Measurements from ENCODE around the gene ERFE. TPM values are rescaled to one million over a fixed set of nuclear protein-coding genes. Genes with fewer than 3 reads are reported as not detected.

Gene ERFE
- total RNA-seq, 2 donors from 2014 or later = 7.7 TPM; not detected in 1

- TF ChIP-seq POLR2AphosphoS5 (IDR thresholded peaks at IDR 0.05) = no peak
- TF ChIP-seq CTCF (IDR thresholded peaks at IDR 0.05) = no peak
- TF ChIP-seq POLR2A (IDR thresholded peaks at IDR 0.05) = no peak
- intact Hi-C loops (cut with DNase I) = no loop called here
- WGBS = 80% methylated on average over 13 of the region's 14 CpGs
- Histone ChIP-seq H3K4me1 (replicated peaks) (no peaks in the 10 kb centered on the region), H3K4me3 (no peak overlapping the region), H3K36me3 (no peaks in the 10 kb centered on the region), H3K27me3 (replicated peaks; ENCODE audit: insufficient read depth) (no peaks in the 10 kb centered on the region), H3K9me3 (no peaks in the 10 kb centered on the region), H3K27ac (no peak overlapping the region)
- DNase-seq (ENCODE audit: low spot score) = no peak
These were observed 25.0 kb upstream of the ERFE start for GRCh38 chr2:238133499-238134392.

GRCh38 chr2:238134393-238134785, 24.4 kb upstream of the ERFE start:
- no peaks in the 10 kb centered on the region for H3K27me3 ChIP-seq (replicated peaks; ENCODE audit: insufficient read depth)
- WGBS = 88% methylated on average over 11 of the region's 11 CpGs
- no peak for TF ChIP-seq CTCF (IDR thresholded peaks at IDR 0.05)
- no peak for TF ChIP-seq POLR2AphosphoS5 (IDR thresholded peaks at IDR 0.05)
- no peaks in the 10 kb centered on the region for H3K9me3 ChIP-seq
- DNase-seq (ENCODE audit: low spot score) = no peak
- H3K4me1 ChIP-seq (replicated peaks) = no peaks in the 10 kb centered on the region
- intact Hi-C loops (cut with DNase I) = no loop called here
- no peak overlapping the region for H3K27ac ChIP-seq
- no peaks in the 10 kb centered on the region for H3K36me3 ChIP-seq
- H3K4me3 ChIP-seq = no peak overlapping the region

GRCh38 chr2:238135601-238136150, 23.1 kb upstream of the ERFE start:
- no peaks in the 10 kb centered on the region for H3K36me3 ChIP-seq
- intact Hi-C loops (cut with DNase I) = no loop called here
- H3K4me1 ChIP-seq (replicated peaks) = no peaks in the 10 kb centered on the region
- H3K4me3 ChIP-seq = no peak overlapping the region
- DNase-seq (ENCODE audit: low spot score) = no peak
- no peaks in the 10 kb centered on the region for H3K9me3 ChIP-seq
- no peak overlapping the region for H3K27ac ChIP-seq
- no peaks in the 10 kb centered on the region for H3K27me3 ChIP-seq (replicated peaks; ENCODE audit: insufficient read depth)
- no peak for TF ChIP-seq CTCF (IDR thresholded peaks at IDR 0.05)
- TF ChIP-seq POLR2A (IDR thresholded peaks at IDR 0.05) = no peak
- TF ChIP-seq POLR2AphosphoS5 (IDR thresholded peaks at IDR 0.05) = no peak
- whole genome bisulfite sequencing = 92% methylated on average over 15 of the region's 15 CpGs

- no peak overlapping the region for H3K27ac ChIP-seq
- no peaks in the 10 kb centered on the region for H3K4me1 ChIP-seq (replicated peaks)
- H3K9me3 ChIP-seq = no peaks in the 10 kb centered on the region
- no peak for DNase-seq (ENCODE audit: low spot score)
- H3K27me3 ChIP-seq (replicated peaks; ENCODE audit: insufficient read depth) = no peaks in the 10 kb centered on the region
- H3K4me3 ChIP-seq = no peak overlapping the region
- WGBS = 72% methylated on average over 14 of the region's 14 CpGs
- TF ChIP-seq POLR2AphosphoS5 (IDR thresholded peaks at IDR 0.05) = no peak
- TF ChIP-seq CTCF (IDR thresholded peaks at IDR 0.05) = no peak
- no peak for TF ChIP-seq POLR2A (IDR thresholded peaks at IDR 0.05)
- intact Hi-C loops (cut with DNase I) = no loop called here
- H3K36me3 ChIP-seq = no peaks in the 10 kb centered on the region
These were observed 21.8 kb upstream of the ERFE start for GRCh38 chr2:238136820-238137537.
